Testis (tissue), 2 donors: ENCODE data around the gene PI4KA.

Experiments
- CTCF ChIP-seq, 3 experiments: fragments of 450-650 bp in 2 of 3; fragments of 200-600 bp in 1 of 3; sonication (generic) in 1 of 3; IDR thresholded peaks; one replicate each; pipeline ENCODE4 v1.5.1; 2016 to 2019; ENCODE audit warnings: antibody characterized with exemption in 3 of 3, mild to moderate bottlenecking in 2 of 3, moderate library complexity in 1 of 3
- POLR2A ChIP-seq: fragments of 450-650 bp; IDR thresholded peaks from one replicate; pipeline ENCODE4 v1.6.1; 2017; ENCODE audit warnings: antibody characterized with exemption, mild to moderate bottlenecking, moderate library complexity

GRCh38 chr22:20881869-20882815 is 23.5 kb upstream of the PI4KA start:
- no peak for TF ChIP-seq CTCF (IDR thresholded peaks at IDR 0.05)
- no peak for TF ChIP-seq POLR2A
